HCT116 (cell line): ENCODE data around the gene GLT6D1.

Experiments used
- CBX3 ChIP-seq: IDR thresholded peaks from 2 replicates; pipeline ENCODE4 v1.6.1; 2012; ENCODE audit warnings: low read depth
- CEBPB ChIP-seq: IDR thresholded peaks from 2 replicates; pipeline ENCODE4 v1.6.1; 2012; ENCODE audit warnings: low read depth
- CTCF ChIP-seq, 3 experiments: fragments of 200-600 bp in 1 of 3; sonication (generic) in 1 of 3; IDR thresholded peaks in 2 of 3; conservative IDR thresholded peaks in 1 of 3; 2 replicates each; pipeline ENCODE4 v1.5.1; 2012 to 2017; ENCODE audit warnings: low read depth in 2 of 3, low read length in 2 of 3, antibody characterized with exemption in 1 of 3, borderline replicate concordance in 1 of 3, control low read depth in 1 of 3, mild to moderate bottlenecking in 1 of 3, mixed read lengths in 1 of 3, mixed run types in 1 of 3, moderate library complexity in 1 of 3; ENCODE audit not compliant: insufficient read depth in 1 of 3
- EZH2 ChIP-seq: fragments of 200-600 bp; sonication (generic); IDR thresholded peaks from 2 replicates; pipeline ENCODE4 v1.6.1; 2017; ENCODE audit warnings: antibody characterized with exemption, mixed run types
- EZH2phosphoT487 ChIP-seq: fragments of 200-600 bp; IDR thresholded peaks from 2 replicates; pipeline ENCODE4 v1.6.1; 2018; ENCODE audit warnings: antibody characterized with exemption, borderline replicate concordance
- MAX ChIP-seq: IDR thresholded peaks from 2 replicates; pipeline ENCODE4 v1.6.1; 2012
- POLR2A ChIP-seq: IDR thresholded peaks from 2 replicates; pipeline ENCODE4 v1.7.0; 2011; ENCODE audit warnings: borderline replicate concordance; ENCODE audit not compliant: insufficient read depth, insufficient read length; ENCODE audit errors: extremely low read depth
- POLR2AphosphoS5 ChIP-seq: IDR thresholded peaks from 2 replicates; pipeline ENCODE4 v1.6.1; 2011; ENCODE audit warnings: mild to moderate bottlenecking, low read depth, low read length, moderate library complexity
- REST ChIP-seq: IDR thresholded peaks from 2 replicates; pipeline ENCODE4 v1.6.1; 2012; ENCODE audit warnings: low read depth
- SIN3A ChIP-seq: IDR thresholded peaks from 2 replicates; pipeline ENCODE4 v1.6.1; 2012; ENCODE audit warnings: low read depth
- SP1 ChIP-seq: IDR thresholded peaks from 2 replicates; pipeline ENCODE4 v1.6.1; 2012; ENCODE audit warnings: low read depth
- SRF ChIP-seq: IDR thresholded peaks from 2 replicates; pipeline ENCODE4 v1.6.1; 2012; ENCODE audit warnings: low read depth

GRCh38 chr9:135618866-135619598 is 20.3 kb downstream of the GLT6D1 start:
- no peak for TF ChIP-seq EZH2
- no peak for TF ChIP-seq REST
- no peak for TF ChIP-seq CTCF (IDR thresholded peaks at IDR 0.05 in 2 of 3, conservative IDR thresholded peaks at IDR 0.05 in 1 of 3; ENCODE audit: borderline replicate concordance in 1 of 3, insufficient read depth in 1 of 3, low read depth in 2 of 3, low read length in 2 of 3)
- TF ChIP-seq MAX, result no peak
- no peak for TF ChIP-seq EZH2phosphoT487
- TF ChIP-seq SIN3A, result no peak
- no peak for TF ChIP-seq CBX3
- TF ChIP-seq POLR2AphosphoS5, result no peak
- TF ChIP-seq SP1, result no peak
- TF ChIP-seq POLR2A, result no peak
- TF ChIP-seq SRF, result no peak
- no peak for TF ChIP-seq CEBPB
